OCI-M2 (cell line): ENCODE results near the gene CAD.
"Not testable (repeated sequence)": the region's sequence is repeated elsewhere in the genome, so short reads cannot be mapped to it uniquely, and the experiment has no call there.

ENCODE experiments used
- DNase-seq: peaks from one replicate; lab custom pipeline; 2025; ENCODE audit not compliant: unreplicated experiment; lab: John Stamatoyannopoulos, UW

CAD gene

GRCh38 chr2:27217173-27218121 is at the start of gene CAD:
Gene CAD (plus strand): TSS chr2:27217369. CDS start chr2:27217552, 183 bp downstream.
- peak; percentile 51 for DNase-seq

DNA sequence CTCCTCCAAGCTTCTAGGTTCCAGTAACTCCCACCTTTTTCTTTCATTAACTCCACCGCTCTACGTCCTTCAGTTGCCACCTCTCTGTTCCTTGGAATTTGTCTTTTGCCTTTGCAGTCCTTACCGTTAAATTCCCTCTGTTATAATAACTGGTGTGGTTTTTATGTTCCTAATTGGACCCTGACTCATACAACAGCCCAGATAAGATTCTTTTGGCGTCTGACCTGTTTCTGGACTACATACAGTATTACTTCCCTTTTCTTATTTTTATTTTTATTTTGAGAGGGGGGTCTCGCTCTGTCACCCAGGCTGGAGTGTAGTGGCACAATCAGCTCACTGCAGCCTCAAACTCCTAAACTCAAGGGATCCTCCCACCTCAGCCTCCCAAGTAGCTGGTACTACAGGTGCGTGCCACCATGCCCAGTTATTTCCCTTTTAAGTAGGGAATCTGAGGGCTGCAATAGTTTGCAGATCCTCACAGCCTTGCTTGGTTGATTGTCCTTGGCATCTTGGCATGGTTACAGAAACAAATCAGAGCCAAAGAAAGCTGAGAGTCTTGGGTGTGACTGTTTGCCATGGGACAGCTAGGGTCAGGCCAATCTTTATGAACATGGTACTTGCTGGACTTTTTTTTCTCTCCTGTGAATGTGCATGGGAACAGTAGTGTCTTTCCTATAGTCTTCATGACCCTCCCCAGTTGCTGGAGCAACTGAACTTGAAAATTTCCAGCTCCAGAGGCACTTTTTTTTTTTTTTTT is 46.4 kb upstream of the CAD start:
- no peak for DNase-seq

GRCh38 chr2:27171351-27171848 is 45.8 kb upstream of the CAD start:
- no peak for DNase-seq

GRCh38 chr2:27174638-27175037 is 42.5 kb upstream of the CAD start:
- DNase-seq, result no peak

DNA sequence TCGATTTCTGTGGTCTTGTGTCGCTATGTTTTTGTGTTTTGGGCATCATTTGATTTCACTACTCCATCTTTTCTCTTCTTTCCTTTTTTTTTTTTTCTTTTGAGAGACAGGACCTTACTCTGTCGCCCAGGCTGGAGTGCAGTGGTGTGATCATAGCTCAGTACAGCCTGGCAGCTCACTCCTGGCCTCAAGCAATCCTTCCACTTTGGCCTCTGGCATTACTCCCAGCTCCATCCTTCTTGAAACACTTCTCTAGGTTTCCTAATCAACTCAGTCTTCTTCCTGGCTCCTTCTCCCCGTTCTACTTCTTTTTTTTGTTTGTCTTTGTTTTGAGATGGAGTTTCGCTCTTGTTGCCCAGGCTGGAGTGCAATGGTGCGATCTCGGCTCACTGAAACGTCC is 41.8 kb upstream of the CAD start:
- no peak for DNase-seq

GRCh38 chr2:27175781-27176180 is 41.4 kb upstream of the CAD start:
- DNase-seq, result not testable (repeated sequence)

GRCh38 chr2:27177441-27178351 is 39.5 kb upstream of the CAD start:
- DNase-seq, result no peak

DNA sequence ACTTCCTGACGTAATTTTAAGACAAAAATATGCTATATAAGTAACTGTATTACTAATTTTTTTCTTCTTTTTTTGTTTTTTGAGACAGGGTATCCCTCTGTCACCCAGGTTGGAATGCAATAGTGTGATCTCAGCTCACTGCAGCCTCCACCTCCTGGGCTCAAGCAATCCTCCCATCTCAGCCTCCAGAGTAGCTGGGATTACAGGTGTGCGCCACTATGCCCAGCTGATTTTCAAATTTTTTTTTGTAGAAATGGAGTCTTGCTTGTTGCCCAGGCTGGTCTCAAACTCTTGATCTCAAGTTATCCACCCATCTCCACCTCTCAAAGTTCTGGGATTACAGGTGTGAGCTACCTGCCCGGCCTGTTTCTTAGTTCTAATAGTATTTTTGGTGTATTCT is 38.7 kb upstream of the CAD start:
- no peak for DNase-seq

- DNase-seq, result no peak
Observed at GRCh38 chr2:27179344-27180000, 37.7 kb upstream of the CAD start.

DNA sequence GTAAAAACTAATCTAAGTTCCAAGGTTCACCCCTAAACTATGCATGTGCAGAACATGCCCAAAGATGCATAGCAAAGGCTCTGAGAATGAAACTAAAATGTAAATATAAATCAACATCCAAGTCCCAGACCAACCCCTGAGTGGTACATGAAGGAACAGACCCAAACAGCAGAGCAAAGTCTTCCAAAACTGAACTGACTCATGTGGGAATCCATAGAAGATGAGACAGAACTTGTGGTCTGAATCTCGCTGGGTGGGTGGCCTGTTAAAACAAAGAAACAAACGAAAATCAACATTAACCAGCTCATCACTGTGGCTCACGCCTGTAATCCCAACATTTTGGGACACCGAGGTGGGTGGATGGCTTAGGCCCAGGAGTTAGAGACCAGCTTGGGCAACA is 34.8 kb upstream of the CAD start:
- no peak for DNase-seq

DNA sequence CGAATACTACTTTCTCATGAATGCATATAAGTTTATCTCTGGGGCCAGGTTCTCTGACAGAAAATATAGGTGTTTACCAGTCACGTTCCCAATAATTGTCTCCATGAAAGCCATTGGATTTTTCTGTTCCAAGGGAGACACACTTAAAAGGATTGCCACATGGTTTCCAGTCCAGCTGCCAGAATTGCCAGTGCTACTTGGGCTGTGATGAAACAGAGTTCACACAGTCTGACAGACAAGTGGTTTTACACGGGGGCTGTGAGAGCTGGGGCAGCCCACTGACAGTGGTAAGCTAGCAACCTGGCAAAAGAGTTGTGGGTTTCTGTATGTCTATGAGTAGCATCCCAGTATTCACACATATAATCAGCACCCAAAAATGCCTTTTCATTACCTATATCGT is 33.1 kb upstream of the CAD start:
- no peak for DNase-seq

DNA sequence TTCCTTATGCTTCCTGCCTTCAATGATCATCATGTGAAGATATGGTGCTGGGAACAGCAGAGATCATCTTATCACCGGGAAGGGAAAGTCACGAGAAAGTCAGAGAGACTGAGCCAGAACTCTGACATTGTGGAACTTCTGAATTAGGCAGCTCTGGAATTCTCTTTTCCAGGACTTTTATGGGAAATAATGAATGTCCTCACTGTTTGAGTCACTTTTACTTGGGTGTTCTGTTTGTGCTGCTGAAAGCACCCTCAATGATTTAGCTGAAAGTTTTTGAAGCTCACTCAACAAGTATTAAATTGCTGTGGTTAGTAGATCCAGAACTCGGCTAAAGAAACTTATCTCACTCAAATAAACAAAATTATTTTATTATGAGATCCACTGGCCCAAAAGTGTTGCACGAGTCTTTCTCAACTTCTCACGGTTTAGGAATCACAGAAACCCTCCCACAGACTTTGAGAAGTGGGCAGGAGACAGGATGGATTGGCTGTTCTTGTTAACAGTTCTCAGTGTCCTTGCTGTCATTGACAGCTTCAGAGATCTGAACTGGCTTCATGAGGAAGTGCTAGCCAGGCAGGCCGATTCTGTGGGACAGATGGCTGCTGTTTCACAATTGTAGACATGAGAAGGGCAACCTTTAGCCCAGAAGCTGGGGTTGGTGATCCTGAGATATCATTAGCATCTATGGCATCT is 31.7 kb upstream of the CAD start:
- DNase-seq, result no peak

- no peak for DNase-seq
Observed at GRCh38 chr2:27186613-27187345, 30.4 kb upstream of the CAD start.

DNA sequence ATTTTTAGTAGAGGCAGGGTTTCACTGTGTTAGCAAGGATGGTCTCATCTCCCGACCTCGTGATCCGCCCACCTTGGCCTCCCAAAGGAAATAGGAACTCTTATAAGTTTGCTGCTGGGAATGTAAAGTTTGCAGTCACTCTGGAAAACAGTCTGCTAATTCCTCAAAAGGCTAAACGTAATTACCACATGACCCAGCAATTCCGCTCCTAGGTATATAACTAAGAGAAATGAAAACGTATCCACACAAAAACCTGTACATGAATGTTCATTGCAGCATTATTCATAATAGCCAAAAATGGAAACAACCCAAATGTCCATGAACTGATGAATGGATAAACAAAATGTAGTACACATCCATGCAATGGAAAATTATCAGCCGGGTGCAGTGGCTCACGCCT is 27.2 kb upstream of the CAD start:
- no peak for DNase-seq

GRCh38 chr2:27191070-27191829 is 25.9 kb upstream of the CAD start:
- no peak for DNase-seq

- DNase-seq, result no peak
Observed at GRCh38 chr2:27194538-27195354, 22.4 kb upstream of the CAD start.

GRCh38 chr2:27195799-27196198 is 21.4 kb upstream of the CAD start:
- not testable (repeated sequence) for DNase-seq
